Neural crest cell (in vitro differentiated cells): Measurements from ENCODE around the gene NEUROD1. TPM values are rescaled to one million over a fixed set of nuclear protein-coding genes. Genes with fewer than 3 reads are reported as not detected.

ENCODE experiments used
- DNase-seq: peaks from one replicate; pipeline ENCODE4 v3.0.0; 2021; ENCODE audit warnings: low read depth, mixed read lengths, low spot score
- H3K27ac Mint-ChIP-seq: one replicate; pipeline ENCODE4 v1.8.0; 2021; ENCODE audit warnings: mild to moderate bottlenecking, mixed read lengths; ENCODE audit not compliant: unreplicated experiment
- H3K27me3 Mint-ChIP-seq: 2 replicates; pipeline ENCODE4 v1.8.0; 2021; ENCODE audit warnings: low read depth, mild to moderate bottlenecking, mixed read lengths
- H3K36me3 Mint-ChIP-seq: 2 replicates; pipeline ENCODE4 v1.8.0; 2021; ENCODE audit warnings: low read depth, mild to moderate bottlenecking, mixed read lengths
- H3K4me1 Mint-ChIP-seq: 2 replicates; pipeline ENCODE4 v1.8.0; 2021; ENCODE audit warnings: mixed read lengths
- H3K4me3 Mint-ChIP-seq: one replicate; pipeline ENCODE4 v1.8.0; 2021; ENCODE audit warnings: mild to moderate bottlenecking, mixed read lengths
- H3K9me3 Mint-ChIP-seq: 2 replicates; pipeline ENCODE4 v1.8.0; 2021; ENCODE audit warnings: mixed read lengths
- total RNA-seq: library from RNA; stranded (reverse); gene quantifications from 2 replicates; pipeline ENCODE4 v1.2.1, GENCODE V29; 2021
- TF ChIP-seq, protein P1 (sequence below): fragments of 200-600 bp; sonication (generic); conservative IDR thresholded peaks from 2 replicates; pipeline ENCODE4 v1.5.0; 2021; ENCODE audit warnings: antibody characterized with exemption, mild to moderate bottlenecking

NEUROD1 gene
- total RNA-seq, 1 donor from 2014 or later, result 2.7 TPM

DNA sequence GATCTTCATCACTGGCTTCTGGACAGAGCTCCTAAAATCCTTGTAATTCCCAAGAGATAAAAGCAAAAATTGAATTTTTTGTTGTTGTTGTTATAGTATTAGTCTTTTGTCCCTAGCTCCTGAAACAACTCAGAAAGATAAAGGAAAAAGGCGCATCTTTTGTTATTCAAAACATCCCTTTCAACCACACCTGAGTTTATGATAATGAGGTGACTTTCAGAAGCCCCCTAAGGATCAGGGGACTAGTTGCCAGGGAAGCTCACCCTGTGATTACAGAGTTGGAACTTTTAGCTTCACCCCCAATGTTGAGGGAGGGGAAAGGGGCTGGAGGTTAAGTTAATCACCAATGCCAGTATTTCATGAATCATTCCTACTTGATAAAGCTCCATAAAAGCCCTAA lies 13.1 kb downstream of the NEUROD1 start:
- no peak for DNase-seq
- Mint-ChIP-seq H3K27ac (no peak overlapping the region), H3K4me3 (no peak overlapping the region), H3K27me3 (peaks cover 72% of the 10 kb centered on the region), H3K9me3 (peaks cover 6% of the 10 kb centered on the region), H3K36me3 (peaks cover 3% of the 10 kb centered on the region), H3K4me1 (no peaks in the 10 kb centered on the region)
- TF ChIP-seq, protein P1, sequence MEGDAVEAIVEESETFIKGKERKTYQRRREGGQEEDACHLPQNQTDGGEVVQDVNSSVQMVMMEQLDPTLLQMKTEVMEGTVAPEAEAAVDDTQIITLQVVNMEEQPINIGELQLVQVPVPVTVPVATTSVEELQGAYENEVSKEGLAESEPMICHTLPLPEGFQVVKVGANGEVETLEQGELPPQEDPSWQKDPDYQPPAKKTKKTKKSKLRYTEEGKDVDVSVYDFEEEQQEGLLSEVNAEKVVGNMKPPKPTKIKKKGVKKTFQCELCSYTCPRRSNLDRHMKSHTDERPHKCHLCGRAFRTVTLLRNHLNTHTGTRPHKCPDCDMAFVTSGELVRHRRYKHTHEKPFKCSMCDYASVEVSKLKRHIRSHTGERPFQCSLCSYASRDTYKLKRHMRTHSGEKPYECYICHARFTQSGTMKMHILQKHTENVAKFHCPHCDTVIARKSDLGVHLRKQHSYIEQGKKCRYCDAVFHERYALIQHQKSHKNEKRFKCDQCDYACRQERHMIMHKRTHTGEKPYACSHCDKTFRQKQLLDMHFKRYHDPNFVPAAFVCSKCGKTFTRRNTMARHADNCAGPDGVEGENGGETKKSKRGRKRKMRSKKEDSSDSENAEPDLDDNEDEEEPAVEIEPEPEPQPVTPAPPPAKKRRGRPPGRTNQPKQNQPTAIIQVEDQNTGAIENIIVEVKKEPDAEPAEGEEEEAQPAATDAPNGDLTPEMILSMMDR, result no peak

DNA sequence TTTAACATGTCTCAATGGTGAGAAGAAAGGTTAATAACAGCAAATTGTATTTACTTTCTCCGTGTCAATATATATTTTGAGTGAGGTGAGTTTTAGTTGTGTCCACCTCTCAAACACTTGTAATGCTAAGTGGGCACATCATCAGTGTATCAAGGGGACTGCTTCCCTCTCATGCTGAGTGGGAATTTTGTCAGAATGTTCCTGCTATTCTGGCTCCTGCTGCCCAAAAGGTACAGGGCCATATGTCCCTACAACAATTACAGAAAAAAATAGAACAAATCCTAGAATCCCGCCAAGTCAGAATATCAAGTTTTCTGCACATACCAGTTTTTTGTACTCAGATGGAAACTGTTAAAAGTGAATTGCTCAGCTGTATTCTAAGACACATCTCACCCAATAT lies 18.0 kb downstream of the NEUROD1 start:
- H3K4me3 Mint-ChIP-seq, result no peak overlapping the region

DNA sequence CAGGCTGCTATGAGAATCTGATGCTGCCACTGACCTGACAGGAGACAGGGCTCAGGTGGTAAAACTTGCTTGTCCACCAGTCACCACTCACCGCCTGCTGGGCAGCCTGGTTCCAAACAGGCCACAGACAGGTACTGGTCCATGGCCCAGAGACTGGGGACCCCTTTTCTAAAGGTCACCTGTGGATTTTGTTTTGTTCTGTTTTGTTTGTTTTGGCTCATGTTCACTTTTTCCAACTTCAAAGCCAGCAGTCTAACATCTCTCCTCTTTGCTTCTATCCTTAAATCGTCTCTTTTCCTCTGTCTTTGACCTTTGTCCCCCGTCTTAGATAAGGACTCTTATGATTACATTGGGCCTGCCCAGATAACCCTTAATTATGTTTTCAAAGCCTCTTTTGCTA lies 20.1 kb downstream of the NEUROD1 start:
- H3K4me3 Mint-ChIP-seq, result no peak overlapping the region
- H3K36me3 Mint-ChIP-seq, result no peaks in the 10 kb centered on the region
- no peak overlapping the region for H3K27ac Mint-ChIP-seq
- no peak for DNase-seq
- H3K9me3 Mint-ChIP-seq, result no peaks in the 10 kb centered on the region
- peaks cover 72% of the 10 kb centered on the region for H3K27me3 Mint-ChIP-seq
- TF ChIP-seq, protein P1, result no peak
- peaks cover 8% of the 10 kb centered on the region for H3K4me1 Mint-ChIP-seq

More for the DNA sequence above, 18.0 kb downstream of the NEUROD1 start:
- TF ChIP-seq, protein P1, result no peak
- Mint-ChIP-seq H3K9me3 (peaks cover 6% of the 10 kb centered on the region), H3K27ac (no peak overlapping the region), H3K36me3 (peaks cover 3% of the 10 kb centered on the region), H3K27me3 (peaks cover 71% of the 10 kb centered on the region), H3K4me1 (peaks cover under 1% of the 10 kb centered on the region)
- no peak for DNase-seq

- H3K9me3 Mint-ChIP-seq, result no peaks in the 10 kb centered on the region
- H3K4me3 Mint-ChIP-seq, result peak overlapping the region; percentile 29
- H3K36me3 Mint-ChIP-seq, result no peaks in the 10 kb centered on the region
- TF ChIP-seq, protein P1, result no peak
- no peak overlapping the region for H3K27ac Mint-ChIP-seq
- peaks cover 8% of the 10 kb centered on the region for H3K4me1 Mint-ChIP-seq
- no peak for DNase-seq
- H3K27me3 Mint-ChIP-seq, result peaks cover 87% of the 10 kb centered on the region
These were observed 21.9 kb downstream of the NEUROD1 start for GRCh38 chr2:181658444-181658843.

DNA sequence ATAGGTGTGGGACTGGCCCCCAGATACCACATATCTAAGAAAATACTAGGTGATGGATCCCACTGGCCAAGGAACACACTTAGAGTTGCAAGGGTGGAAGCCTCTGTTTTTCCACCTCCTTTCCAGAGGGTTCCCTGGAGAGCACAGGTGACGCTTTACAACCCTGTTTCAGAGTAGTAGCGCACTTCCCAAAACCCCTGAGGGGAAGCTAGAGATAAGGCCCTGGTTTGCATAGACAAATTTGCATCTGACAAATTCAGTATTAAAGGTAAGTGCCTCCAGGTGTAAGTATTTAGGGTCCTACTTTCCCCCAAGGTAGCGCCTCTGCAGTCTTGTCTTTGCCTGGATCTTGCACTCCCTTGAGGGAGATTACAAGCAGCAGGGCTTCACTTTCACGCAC lies 22.9 kb downstream of the NEUROD1 start:
- Mint-ChIP-seq H3K36me3 (no peaks in the 10 kb centered on the region), H3K27me3 (peaks cover 94% of the 10 kb centered on the region), H3K9me3 (no peaks in the 10 kb centered on the region), H3K27ac (no peak overlapping the region), H3K4me3 (peak overlapping the region; percentile 80), H3K4me1 (peaks cover 8% of the 10 kb centered on the region)
- TF ChIP-seq, protein P1, result no peak
- DNase-seq, result no peak
